HG02938 (cell line): ENCODE data around the gene RBBP5.
A peak's percentile ranks its signal among the peaks of the same experiment; 100 is the strongest.
"Not testable (repeated sequence)": the region's sequence is repeated elsewhere in the genome, so short reads cannot be mapped to it uniquely, and the experiment has no call there.

Experiments
- ATAC-seq: cut with Tn5 transposase; IDR thresholded peaks from one replicate; pipeline ENCODE4 v1.9.1; 2021; ENCODE audit warnings: mild to moderate bottlenecking, moderate library complexity; ENCODE audit not compliant: unreplicated experiment

Gene RBBP5

DNA sequence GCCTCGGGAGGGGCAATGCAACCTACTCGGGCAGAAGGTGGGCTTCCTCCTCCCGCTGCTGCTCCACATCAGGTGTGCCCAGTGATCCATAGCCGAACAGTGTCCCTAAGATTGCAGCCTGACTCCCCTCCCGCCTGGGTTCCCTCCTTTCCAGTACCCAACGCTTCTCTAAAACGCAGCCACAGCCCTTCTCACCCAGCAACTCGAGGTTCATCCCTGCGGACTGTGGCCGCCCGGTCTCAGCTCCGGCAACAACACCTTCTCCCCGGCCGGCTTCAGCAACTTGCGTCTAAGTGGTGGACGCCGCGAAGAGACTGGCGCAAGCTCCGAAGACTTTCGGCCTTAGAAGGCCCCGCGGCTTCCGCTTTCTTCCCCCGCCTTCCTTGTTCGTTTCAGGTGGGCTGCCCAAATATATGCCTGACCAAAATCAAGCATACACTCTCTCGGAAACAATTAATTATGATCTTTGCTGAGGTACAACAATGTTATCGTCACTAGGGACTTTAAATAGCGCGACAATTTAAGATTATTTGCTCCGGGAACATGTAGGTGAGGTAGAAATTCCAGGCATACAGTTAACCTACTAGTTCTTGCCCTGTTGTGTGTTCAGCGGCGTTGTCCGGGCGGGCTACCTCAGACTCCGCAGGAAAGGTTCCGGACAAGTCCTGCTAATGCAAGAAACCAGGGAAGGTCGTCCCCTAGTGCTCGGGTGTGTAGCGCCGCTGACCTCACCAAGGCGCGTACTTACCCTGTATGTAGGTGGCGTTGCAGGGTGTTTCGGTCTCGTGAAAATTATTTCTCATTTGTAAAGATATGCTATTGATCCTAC is at the start of gene RBBP5:
TSS of gene RBBP5 (minus strand) at position 319 of the 829 bp plus-strand sequence. CDS start at position 214, 105 bp downstream.
- ATAC-seq: peak; percentile 88

DNA sequence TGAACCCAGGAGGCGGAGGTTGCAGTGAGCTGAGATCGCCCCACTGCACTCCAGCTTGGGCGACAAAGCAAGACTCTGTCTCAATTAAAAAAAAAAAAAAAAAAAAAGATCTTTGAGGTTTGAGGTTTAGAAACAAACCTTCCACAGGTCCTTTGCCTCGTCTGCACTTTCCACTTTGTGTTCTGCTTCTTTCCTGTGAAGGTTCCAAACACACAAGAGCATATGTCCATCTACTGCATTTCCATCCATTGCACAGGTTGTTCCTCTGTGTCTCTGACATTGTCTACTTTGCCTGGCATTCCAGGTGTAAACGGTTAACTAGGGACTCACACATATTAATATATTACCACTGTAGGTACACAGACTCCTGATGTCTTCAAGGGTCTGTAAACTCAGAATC is 49.6 kb upstream of the RBBP5 start:
- ATAC-seq: no peak

- no peak for ATAC-seq
Measured at GRCh38 chr1:205170532-205171269, 48.9 kb upstream of the RBBP5 start.

- no peak for ATAC-seq
Measured at GRCh38 chr1:205169248-205169647, 47.5 kb upstream of the RBBP5 start.

DNA sequence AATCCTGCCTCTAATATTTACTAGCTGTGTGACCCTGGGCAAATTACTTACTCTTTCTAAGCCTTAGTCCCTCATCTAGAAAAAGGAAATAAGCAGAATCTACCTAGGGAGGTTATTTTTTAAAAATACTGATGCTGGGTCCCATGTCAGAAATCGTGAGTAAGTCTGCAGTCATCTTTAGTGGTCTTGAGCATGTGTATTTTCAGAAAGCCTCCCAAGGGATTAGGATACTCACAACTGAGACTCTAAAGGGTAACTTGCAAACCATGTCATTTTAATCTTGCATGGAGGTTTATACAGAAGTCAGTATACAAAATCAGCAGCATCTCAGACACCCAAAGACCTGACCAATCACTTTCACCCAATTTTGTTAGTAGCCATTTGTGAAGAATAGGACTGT is 46.5 kb upstream of the RBBP5 start:
- ATAC-seq: no peak

DNA sequence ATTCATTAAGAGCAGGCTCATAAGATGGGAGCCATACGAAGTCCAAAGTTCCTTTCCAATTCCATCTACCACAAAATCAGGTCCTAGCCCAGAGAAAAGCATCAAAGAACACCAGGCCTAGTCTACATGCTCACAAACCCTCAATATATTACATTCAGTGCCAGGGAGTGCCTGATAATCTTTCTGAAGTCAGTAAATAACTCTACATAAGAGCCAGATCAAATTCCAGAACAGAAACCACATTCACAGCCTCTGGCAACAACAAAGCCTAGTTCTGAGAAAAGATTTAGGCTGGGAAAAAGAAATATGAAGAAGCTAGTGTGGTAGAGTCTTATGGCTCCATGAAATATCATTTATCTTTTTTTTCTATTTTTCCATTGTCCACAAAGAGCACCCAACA is 40.5 kb upstream of the RBBP5 start:
- no peak for ATAC-seq

DNA sequence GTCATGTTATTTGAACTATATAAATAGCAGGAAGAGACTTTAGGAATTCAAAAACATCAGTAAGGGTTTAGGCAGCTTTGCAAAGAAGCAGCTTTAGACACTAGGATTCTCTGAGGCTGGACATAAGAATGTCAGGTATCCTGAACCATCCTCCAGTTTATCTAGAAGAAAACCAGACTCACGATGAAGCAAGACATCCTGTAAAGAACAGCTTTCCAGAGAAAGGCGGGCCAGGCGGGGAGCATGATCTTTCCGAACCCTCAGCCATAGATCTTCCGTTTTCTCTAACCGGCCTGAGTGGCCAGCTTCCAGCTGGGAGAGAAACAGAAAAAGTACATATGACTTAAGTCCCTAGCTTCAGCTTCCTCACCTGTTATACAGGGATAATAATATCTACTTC is 39.3 kb upstream of the RBBP5 start:
- ATAC-seq: no peak

- ATAC-seq: no peak
Measured at GRCh38 chr1:205158048-205158616, 36.4 kb upstream of the RBBP5 start.

- not testable (repeated sequence) for ATAC-seq
Measured at GRCh38 chr1:205155665-205156377, 34.0 kb upstream of the RBBP5 start.

- no peak for ATAC-seq
Measured at GRCh38 chr1:205152505-205152904, 30.7 kb upstream of the RBBP5 start.

DNA sequence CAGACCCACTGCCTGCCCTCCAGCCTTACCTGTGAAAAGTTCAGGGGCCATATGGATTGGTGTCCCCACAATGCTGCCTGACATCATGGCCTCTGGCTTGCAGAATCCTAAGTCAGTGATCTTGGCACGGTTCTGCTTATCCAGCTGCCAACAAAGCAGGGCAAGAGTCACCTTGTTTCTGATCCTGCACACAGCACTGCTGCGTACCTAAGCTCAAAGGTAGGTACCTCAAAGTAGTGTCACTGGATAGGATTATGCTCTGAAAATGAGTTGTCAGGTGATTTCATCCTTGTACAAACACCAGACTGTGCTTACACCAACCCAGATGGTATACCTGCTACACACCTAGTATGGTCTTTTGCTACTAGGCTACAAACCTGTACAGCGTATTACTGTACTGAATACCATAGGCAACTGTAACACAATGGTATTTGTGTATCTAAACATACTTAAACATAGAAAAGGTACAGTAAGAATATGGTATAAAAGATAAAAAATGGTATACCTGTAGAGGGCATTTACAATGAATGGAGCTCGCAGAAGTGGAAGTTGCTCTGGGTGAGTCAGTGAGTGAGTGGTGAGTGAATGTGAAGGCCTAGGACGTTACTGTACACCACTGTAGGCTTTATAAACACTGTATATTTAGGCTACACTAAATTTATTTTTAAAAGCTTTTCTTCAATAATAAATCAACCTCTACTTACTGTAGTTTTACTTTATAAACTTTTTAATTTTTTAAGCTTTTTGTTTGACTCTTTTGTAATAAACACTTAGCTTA is 29.1 kb upstream of the RBBP5 start:
- ATAC-seq: no peak

DNA sequence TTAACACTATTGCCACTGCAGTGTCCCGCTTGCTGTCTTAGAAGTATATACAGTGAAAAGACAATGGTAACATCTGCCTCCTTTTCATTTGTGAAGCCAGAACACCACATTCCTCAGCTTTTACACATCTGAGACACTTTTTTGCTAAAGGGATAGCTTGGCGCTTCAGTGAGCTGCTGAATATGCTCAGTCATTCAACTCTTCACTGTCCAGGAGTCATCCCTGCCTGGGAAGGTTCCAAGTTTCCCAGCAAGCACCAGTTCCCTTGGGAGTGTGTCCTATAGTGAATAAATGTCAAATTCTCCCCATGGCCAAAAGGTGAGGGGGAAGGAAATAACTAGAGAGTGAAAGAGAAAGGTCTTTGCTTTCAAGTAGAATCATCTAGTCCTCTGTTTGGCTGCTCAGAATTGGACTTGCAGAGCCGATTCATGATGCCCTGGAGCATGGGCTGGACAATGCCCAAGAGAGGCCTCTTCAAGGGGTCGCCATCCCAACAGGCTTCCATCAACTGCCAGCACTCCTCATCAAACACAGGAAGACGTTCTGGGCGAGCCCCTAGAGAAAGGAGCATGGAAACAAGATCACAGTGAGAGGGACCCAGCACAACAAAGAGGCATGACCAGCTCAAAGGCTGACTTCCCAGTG is 25.5 kb upstream of the RBBP5 start:
- no peak for ATAC-seq

GRCh38 chr1:205144751-205145150 is 23.0 kb upstream of the RBBP5 start:
- no peak for ATAC-seq

DNA sequence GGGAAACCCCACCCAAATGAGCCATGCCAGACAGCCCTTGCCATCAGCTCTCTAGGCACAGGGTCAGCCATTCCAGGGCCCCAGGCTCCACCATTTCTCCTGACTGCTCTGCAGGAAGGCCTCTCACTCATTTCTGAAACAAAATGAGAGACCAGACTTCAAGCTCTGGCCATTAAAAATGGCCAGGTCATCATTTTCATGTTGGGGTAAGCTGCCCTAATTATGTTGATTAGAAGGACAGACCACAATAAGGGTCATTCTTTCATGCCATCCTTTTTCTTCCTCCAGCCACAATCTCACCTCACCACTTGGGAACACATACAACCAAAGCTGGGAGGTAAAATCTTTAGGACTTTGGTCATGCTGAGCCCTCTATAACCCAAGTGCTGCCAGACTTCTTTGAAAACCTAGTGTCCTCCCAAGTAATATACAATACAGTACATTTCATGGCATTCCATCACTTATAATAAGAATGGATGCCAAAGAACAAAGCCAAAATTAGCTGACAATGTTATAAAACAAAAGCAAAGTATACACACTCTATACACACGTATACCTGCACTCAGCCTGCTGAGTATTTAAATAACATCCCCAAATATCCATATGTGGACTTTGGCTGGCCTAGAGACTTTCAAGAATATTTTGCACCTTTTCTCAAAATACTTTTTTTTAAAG is 22.4 kb upstream of the RBBP5 start:
- ATAC-seq: no peak

DNA sequence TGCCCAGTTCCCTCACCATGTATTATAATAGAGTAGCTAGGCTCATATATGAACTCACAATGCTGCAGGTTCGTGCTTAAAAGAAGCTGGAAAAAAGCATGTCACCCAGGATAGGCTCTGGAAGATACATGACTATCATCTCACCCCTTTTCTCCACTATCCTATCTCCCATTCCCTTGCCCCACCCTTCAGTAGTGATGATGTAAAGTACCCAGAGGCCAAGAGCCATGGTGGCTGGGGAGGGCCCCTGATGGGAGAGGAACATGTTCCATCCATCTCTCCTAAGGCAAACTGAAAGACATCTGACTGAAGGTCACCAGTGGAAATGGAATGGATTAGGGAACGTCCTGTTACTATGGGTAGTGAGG is 20.3 kb upstream of the RBBP5 start:
- no peak for ATAC-seq

GRCh38 chr1:205141236-205142101 is 19.7 kb upstream of the RBBP5 start:
- no peak for ATAC-seq

- no peak for ATAC-seq
Measured at GRCh38 chr1:205140113-205140512, 18.3 kb upstream of the RBBP5 start.

DNA sequence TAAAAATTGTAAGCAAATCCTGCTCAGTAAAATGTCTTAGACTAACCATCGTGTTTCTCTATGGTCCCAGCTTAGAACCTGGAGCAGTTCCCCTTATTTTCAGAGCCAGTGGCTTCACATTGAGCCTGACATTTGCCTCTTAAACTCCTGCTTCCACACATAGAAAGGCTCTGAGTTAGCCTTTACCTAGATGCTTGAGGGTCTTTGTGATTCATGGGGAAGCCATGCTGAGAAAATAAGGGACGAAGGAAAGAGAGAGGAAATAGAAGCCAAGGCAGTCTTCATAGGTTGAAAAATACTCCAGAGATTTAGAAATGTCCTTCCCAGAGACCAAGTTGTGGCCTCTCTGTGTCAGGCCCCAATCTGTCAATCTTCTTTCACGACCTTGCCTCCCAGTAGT is 16.1 kb upstream of the RBBP5 start:
- ATAC-seq: no peak

DNA sequence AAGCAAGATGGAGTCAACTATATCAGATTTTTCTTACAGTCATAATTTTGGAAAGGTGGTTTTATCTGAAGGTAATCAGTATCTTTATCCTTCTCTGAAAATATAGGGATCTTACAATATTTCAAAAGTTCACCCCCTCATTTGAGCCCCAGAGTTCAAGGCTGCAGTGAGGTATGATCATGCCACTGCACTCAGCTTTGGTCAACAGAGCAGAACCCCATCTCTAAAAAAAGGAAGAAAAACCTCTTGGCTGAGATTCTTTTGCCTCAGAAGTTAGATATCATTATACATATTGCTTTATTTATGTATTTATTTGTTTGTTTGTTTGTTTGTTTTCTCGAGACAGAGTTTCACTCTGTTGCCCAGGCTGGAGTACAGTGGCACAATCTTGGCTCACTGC is 11.5 kb upstream of the RBBP5 start:
- no peak for ATAC-seq
